ENCODE data around the gene CES2. TPM values are rescaled to one million over a fixed set of nuclear protein-coding genes. Genes with fewer than 3 reads are reported as not detected.
"Not testable (repeated sequence)": the region's sequence is repeated elsewhere in the genome, so short reads cannot be mapped to it uniquely, and the experiment has no call there.

Gene CES2
- total RNA-seq, 3 donors from 2014 or later: 25.9 to 33.1 (median 31.9) TPM

GRCh38 chr16:66931665-66932064 lies 3.7 kb upstream of the CES2 start:
- Histone ChIP-seq H3K4me1 (peaks cover 11 to 19% of the 10 kb centered on the region in 2 donors), H3K27ac (no peak overlapping the region), H3K27me3 (no peaks in the 10 kb centered on the region), H3K36me3 (no peaks in the 10 kb centered on the region), H3K9me3 (no peaks in the 10 kb centered on the region), H3K4me3 (no peak overlapping the region)
- TF ChIP-seq POLR2A (IDR thresholded peaks at IDR 0.05) (no peak), POLR2AphosphoS5 (IDR thresholded peaks at IDR 0.05) (no peak), CTCF (IDR thresholded peaks at IDR 0.05) (no peak)
- DNase-seq (ENCODE audit: low spot score in 2 of 2): no peak
- intact Hi-C loops (cut with DNase I; ENCODE audit: low total_unique reads): no loop called here

GRCh38 chr16:66932076-66932475 lies 3.2 kb upstream of the CES2 start:
- intact Hi-C loops (cut with DNase I; ENCODE audit: low total_unique reads): no loop called here
- Histone ChIP-seq H3K4me1 (peaks cover 11 to 21% of the 10 kb centered on the region in 2 donors), H3K36me3 (no peaks in the 10 kb centered on the region), H3K27me3 (no peaks in the 10 kb centered on the region), H3K4me3 (no peak overlapping the region), H3K9me3 (no peaks in the 10 kb centered on the region), H3K27ac (no peak overlapping the region)
- TF ChIP-seq CTCF (IDR thresholded peaks at IDR 0.05) (no peak), POLR2AphosphoS5 (IDR thresholded peaks at IDR 0.05) (no peak), POLR2A (IDR thresholded peaks at IDR 0.05) (no peak)
- DNase-seq (ENCODE audit: low spot score in 2 of 2): no peak

GRCh38 chr16:66933776-66934137 lies 1.6 kb upstream of the CES2 start:
- no peaks in the 10 kb centered on the region for H3K27me3 ChIP-seq
- no peaks in the 10 kb centered on the region for H3K9me3 ChIP-seq
- intact Hi-C loops (cut with DNase I; ENCODE audit: low total_unique reads): no loop called here
- peak overlapping the region; percentile 94 to 95 for H3K27ac ChIP-seq
- H3K4me3 ChIP-seq: peak overlapping the region; percentile 89 to 99 (median 90)
- no peak for DNase-seq (ENCODE audit: low spot score in 2 of 2)
- H3K36me3 ChIP-seq: no peaks in the 10 kb centered on the region
- no peak for TF ChIP-seq POLR2A (IDR thresholded peaks at IDR 0.05)
- no peak for TF ChIP-seq POLR2AphosphoS5 (IDR thresholded peaks at IDR 0.05)
- TF ChIP-seq CTCF (IDR thresholded peaks at IDR 0.05): no peak
- peaks cover 11 to 21% of the 10 kb centered on the region in 2 donors for H3K4me1 ChIP-seq

- intact Hi-C loops (cut with DNase I; ENCODE audit: low total_unique reads): no loop called here
Measured at GRCh38 chr16:66934138-66934838, 1.0 kb upstream of the CES2 start, which contains the start of gene CIAO2B. Gene CIAO2B, minus strand, starts transcription at chr16:66934402. Its CDS starts 38 bp downstream, at chr16:66934364.

GRCh38 chr16:66934839-66935313 lies 440 bp upstream of the CES2 start:
- peak overlapping the region; percentile 89 to 99 (median 90) for H3K4me3 ChIP-seq
- H3K27me3 ChIP-seq; H3K36me3 ChIP-seq; DNase-seq (ENCODE audit: low spot score in 2 of 2); intact Hi-C loops (cut with DNase I; ENCODE audit: low total_unique reads); H3K9me3 ChIP-seq: not testable (repeated sequence)
- peaks cover 11 to 21% of the 10 kb centered on the region in 2 donors for H3K4me1 ChIP-seq
- peak overlapping the region; percentile 94 to 95 for H3K27ac ChIP-seq

More at GRCh38 chr16:66934138-66934838, 1.0 kb upstream of the CES2 start, which contains the start of gene CIAO2B:
- Histone ChIP-seq H3K9me3 (no peaks in the 10 kb centered on the region), H3K4me3 (peak within 1 kb of the TSS; percentile 89 to 99 (median 90)), H3K27ac (peak within 1 kb of the TSS; percentile 94 to 95), H3K27me3 (no peaks in the 10 kb centered on the region), H3K4me1 (peaks cover 11 to 21% of the 10 kb centered on the region in 2 donors), H3K36me3 (no peaks in the 10 kb centered on the region)
- no peak for TF ChIP-seq CTCF (IDR thresholded peaks at IDR 0.05)
- peak; percentile 96 to 97 (median 97) for TF ChIP-seq POLR2AphosphoS5 (IDR thresholded peaks at IDR 0.05)
- peak; percentile 68 for TF ChIP-seq POLR2A (IDR thresholded peaks at IDR 0.05)
- DNase-seq (ENCODE audit: low spot score in 2 of 2): peak; percentile 80 to 87
